ENCODE results near the gene PDZRN4. TPM values are rescaled to one million over a fixed set of nuclear protein-coding genes. Genes with fewer than 3 reads are reported as not detected.

Gene PDZRN4
- total and polyA plus RNA-seq, 12 donors, result 0.28 to 2.3 (median 1.0) TPM

GRCh38 chr12:41437563-41437962, 249.4 kb downstream of the PDZRN4 start:
- no peak overlapping the region for H3K4me3 ChIP-seq
- H3K27me3 ChIP-seq, result no peaks in the 10 kb centered on the region
- H3K4me1 ChIP-seq (replicated peaks in 1 of 2), result no peaks in the 10 kb centered on the region
- DNase-seq, result no peak
- TF ChIP-seq POLR2A (IDR thresholded peaks at IDR 0.05), result no peak
- no peak for TF ChIP-seq CTCF (IDR thresholded peaks at IDR 0.05)
- WGBS, 4 donors, result 71 to 83% (median 78%) methylated on average over 5 of the region's 5 CpGs
- no peaks in the 10 kb centered on the region for H3K9me3 ChIP-seq (replicated peaks in 1 of 3)
- intact Hi-C loops (cut with DNase I), result no loop called here
- no peaks in the 10 kb centered on the region for H3K36me3 ChIP-seq (replicated peaks in 1 of 2)
- no peak overlapping the region for H3K27ac ChIP-seq

GRCh38 chr12:41438854-41439541, 250.9 kb downstream of the PDZRN4 start:
- H3K27ac ChIP-seq, result no peak overlapping the region
- H3K4me3 ChIP-seq, result no peak overlapping the region
- H3K36me3 ChIP-seq (replicated peaks in 1 of 2), result no peaks in the 10 kb centered on the region
- DNase-seq, result no peak
- intact Hi-C loops (cut with DNase I), result no loop called here
- TF ChIP-seq POLR2A (IDR thresholded peaks at IDR 0.05) (no peak), CTCF (IDR thresholded peaks at IDR 0.05) (no peak)
- H3K9me3 ChIP-seq (replicated peaks in 1 of 3), result no peaks in the 10 kb centered on the region
- WGBS, 4 donors, result 59 to 82% (median 79%) methylated on average over 3 of the region's 3 CpGs
- no peaks in the 10 kb centered on the region for H3K4me1 ChIP-seq (replicated peaks in 1 of 2)
- no peaks in the 10 kb centered on the region for H3K27me3 ChIP-seq

GRCh38 chr12:41439801-41440200, 251.7 kb downstream of the PDZRN4 start:
- intact Hi-C loops (cut with DNase I), result no loop called here
- no peak for TF ChIP-seq CTCF (IDR thresholded peaks at IDR 0.05)
- no peak for TF ChIP-seq POLR2A (IDR thresholded peaks at IDR 0.05)
- H3K9me3 ChIP-seq (replicated peaks in 1 of 3), result no peaks in the 10 kb centered on the region
- WGBS, 4 donors, result 30 to 39% (median 35%) methylated on average over 2 of the region's 2 CpGs
- H3K27me3 ChIP-seq, result no peaks in the 10 kb centered on the region
- no peak overlapping the region for H3K4me3 ChIP-seq
- H3K36me3 ChIP-seq (replicated peaks in 1 of 2), result no peaks in the 10 kb centered on the region
- no peaks in the 10 kb centered on the region for H3K4me1 ChIP-seq (replicated peaks in 1 of 2)
- no peak overlapping the region for H3K27ac ChIP-seq
- DNase-seq, result no peak

DNA sequence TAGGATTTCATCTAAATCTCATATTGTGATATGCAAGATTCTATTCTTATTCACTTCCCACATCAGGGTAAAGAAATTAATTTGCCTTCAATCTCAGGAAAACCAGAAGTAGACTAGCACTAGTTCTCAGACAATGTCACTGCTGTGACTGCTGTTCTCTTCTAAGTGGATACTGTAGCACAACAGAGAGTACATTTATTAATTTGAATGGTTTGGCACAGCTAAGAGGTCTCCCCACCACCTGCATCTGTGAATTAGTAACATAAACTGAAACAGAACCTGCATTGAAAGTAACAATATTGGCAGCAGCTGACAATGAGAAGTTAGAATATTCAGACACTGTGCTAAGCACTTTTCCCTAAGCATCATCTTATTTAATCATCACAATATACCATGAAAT, 253.1 kb downstream of the PDZRN4 start:
- intact Hi-C loops (cut with DNase I), result no loop called here
- Histone ChIP-seq H3K4me1 (replicated peaks in 1 of 2) (no peaks in the 10 kb centered on the region), H3K27me3 (no peaks in the 10 kb centered on the region), H3K4me3 (no peak overlapping the region), H3K36me3 (replicated peaks in 1 of 2) (no peaks in the 10 kb centered on the region), H3K27ac (no peak overlapping the region), H3K9me3 (replicated peaks in 1 of 3) (no peaks in the 10 kb centered on the region)
- no peak for DNase-seq
- TF ChIP-seq CTCF (IDR thresholded peaks at IDR 0.05) (no peak), POLR2A (IDR thresholded peaks at IDR 0.05) (no peak)

Data from adrenal gland (tissue), 12 donors.